BLaER1 (cell line): ENCODE data around the gene SLC16A4.

Experiments
- H3K27ac ChIP-seq: shearing (Covaris generic); formaldehyde crosslinking; 2 replicates; pipeline ENCODE4 v1.8.1; 2022
- H3K27me3 ChIP-seq: shearing (Covaris generic); formaldehyde crosslinking; 2 replicates; pipeline ENCODE4 v1.8.1; 2022
- H3K36me3 ChIP-seq: shearing (Covaris generic); formaldehyde crosslinking; 2 replicates; pipeline ENCODE4 v1.8.1; 2022
- H3K4me1 ChIP-seq: shearing (Covaris generic); formaldehyde crosslinking; 2 replicates; pipeline ENCODE4 v1.8.1; 2022
- H3K4me2 ChIP-seq: shearing (Covaris generic); formaldehyde crosslinking; 2 replicates; pipeline ENCODE4 v1.8.1; 2022
- H3K4me3 ChIP-seq: shearing (Covaris generic); formaldehyde crosslinking; 2 replicates; pipeline ENCODE4 v1.8.1; 2022
- H3K9ac ChIP-seq: shearing (Covaris generic); formaldehyde crosslinking; 2 replicates; pipeline ENCODE4 v1.8.1; 2022
- H3K9me3 ChIP-seq: shearing (Covaris generic); formaldehyde crosslinking; 2 replicates; pipeline ENCODE4 v1.8.1; 2022
- H4K20me1 ChIP-seq: shearing (Covaris generic); formaldehyde crosslinking; 2 replicates; pipeline ENCODE4 v1.8.1; 2022
- Cebpa-rat ChIP-seq: shearing (Covaris generic); IDR thresholded peaks from 2 replicates; pipeline ENCODE4 v1.8.1; 2022

The SLC16A4 gene

DNA sequence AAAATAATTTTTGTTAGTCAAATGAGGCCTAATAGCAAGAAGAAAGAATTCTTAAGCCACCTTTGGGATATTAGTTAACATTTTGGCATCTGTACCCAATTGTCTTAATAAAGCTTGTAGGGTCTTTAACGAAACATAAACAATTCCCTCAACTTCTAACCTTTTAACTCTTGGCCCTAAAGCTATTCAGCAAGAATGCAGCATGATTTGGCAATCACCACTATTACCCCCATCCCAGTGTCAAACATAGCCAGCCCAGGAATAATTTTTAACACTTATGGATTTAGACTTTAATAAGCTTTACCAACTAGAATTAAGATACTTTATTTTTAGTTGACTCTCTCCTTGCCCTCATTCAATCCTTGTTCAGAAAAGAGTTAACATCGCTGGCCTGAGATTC lies 2.5 kb upstream of the SLC16A4 start:
- H3K4me2 ChIP-seq, result no peak overlapping the region
- H3K4me1 ChIP-seq, result 0 out of 2 replicates have a peak, but pooled peaks cover 5% of the 10 kb centered on the region
- no peak overlapping the region for H3K9ac ChIP-seq
- H3K27ac ChIP-seq, result no peak overlapping the region
- peaks cover 16% of the 10 kb centered on the region for H3K9me3 ChIP-seq
- no peak for TF ChIP-seq Cebpa-rat
- no peaks in the 10 kb centered on the region for H3K27me3 ChIP-seq
- H3K36me3 ChIP-seq, result peaks cover 49% of the 10 kb centered on the region
- H3K4me3 ChIP-seq, result no peak overlapping the region
- H4K20me1 ChIP-seq, result no peaks in the 10 kb centered on the region

DNA sequence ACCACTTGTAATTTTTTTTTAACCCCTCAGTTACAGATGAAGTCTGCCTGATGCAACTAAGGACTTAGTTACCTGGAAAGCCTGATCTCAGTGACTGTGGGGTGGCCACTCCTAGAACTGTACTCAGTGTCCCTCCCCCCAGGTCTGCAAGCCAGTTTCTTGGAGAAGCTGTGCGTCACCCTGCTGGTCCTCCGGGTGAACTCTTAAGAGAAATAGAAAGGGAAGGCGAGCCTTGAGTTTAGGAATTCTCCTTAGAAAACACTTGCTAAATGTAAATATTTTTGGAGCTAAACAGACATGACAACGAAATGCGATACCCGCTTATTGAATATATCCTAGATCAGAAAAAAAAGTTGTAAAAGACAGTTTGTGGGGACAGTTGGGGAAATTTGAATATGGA lies 730 bp downstream of the SLC16A4 start:
- TF ChIP-seq Cebpa-rat, result no peak
- Histone ChIP-seq H3K27ac (no peak overlapping the region), H3K36me3 (peaks cover 25% of the 10 kb centered on the region), H3K9ac (no peak overlapping the region), H3K4me2 (no peak overlapping the region), H4K20me1 (no peaks in the 10 kb centered on the region), H3K9me3 (no peaks in the 10 kb centered on the region), H3K27me3 (no peaks in the 10 kb centered on the region), H3K4me1 (peaks cover 9% of the 10 kb centered on the region), H3K4me3 (no peak overlapping the region)

DNA sequence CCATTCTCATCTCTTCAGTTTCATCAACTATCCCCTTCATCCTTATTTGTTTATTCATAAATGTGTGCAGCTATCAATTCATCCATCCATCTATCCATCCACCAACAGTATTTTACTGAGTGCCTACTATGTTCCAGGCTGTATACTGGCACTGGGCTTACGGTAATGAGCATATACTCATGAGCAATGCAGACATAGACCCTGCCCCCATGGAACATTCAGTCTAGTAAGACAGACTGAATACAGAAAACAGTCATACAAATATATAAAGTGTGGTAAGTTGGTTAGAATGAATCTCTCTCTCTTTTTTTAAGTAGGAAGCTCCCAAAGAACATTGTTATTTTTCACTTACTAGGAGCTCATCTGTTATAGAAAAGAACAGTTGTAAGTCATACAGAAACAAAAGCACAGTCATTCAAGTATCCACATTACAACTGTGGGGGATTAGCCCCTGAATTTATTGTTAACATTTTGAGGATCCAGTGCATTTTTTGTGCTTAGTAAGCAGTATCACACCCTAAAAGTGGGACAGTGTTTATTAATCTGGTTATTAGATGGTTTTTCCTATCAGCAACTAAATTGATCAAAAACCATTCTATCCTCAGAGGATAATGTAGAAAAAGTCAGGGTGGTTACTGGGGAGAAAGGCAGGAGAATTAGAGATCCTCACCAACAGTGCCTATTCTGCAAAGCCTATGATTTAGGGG lies 3.6 kb downstream of the SLC16A4 start:
- H4K20me1 ChIP-seq, result no peaks in the 10 kb centered on the region

DNA sequence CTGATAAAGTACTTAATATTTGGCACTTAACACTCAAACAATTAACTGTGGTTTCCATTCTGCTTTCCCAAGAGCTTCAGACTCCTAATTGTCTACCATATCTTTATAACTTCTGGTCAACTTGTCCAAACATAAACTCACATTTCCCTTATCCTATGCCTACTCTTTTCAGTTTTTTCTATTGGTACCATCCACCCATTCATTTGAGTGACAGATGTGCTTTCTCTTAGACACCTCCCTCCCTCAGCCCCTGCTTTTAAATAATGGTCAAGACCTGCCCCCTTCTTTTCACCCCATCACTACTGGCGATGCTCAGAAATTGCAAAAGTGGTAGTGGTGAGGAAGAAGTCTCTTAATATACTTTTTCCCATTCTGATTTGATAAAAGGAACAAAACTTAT lies 5.5 kb downstream of the SLC16A4 start:
- Histone ChIP-seq H3K27me3 (no peaks in the 10 kb centered on the region), H3K36me3 (peaks cover 15% of the 10 kb centered on the region; the same call in 1 of the 2 replicates), H3K4me2 (peak overlapping the region; percentile 69), H3K27ac (no peak overlapping the region), H4K20me1 (no peaks in the 10 kb centered on the region), H3K4me1 (peaks cover 29% of the 10 kb centered on the region), H3K4me3 (no peak overlapping the region), H3K9ac (no peak overlapping the region), H3K9me3 (no peaks in the 10 kb centered on the region)
- TF ChIP-seq Cebpa-rat, result no peak

More for the DNA sequence above, 3.6 kb downstream of the SLC16A4 start:
- no peak overlapping the region for H3K27ac ChIP-seq
- no peak for TF ChIP-seq Cebpa-rat
- peaks cover 35% of the 10 kb centered on the region for H3K4me1 ChIP-seq
- peaks cover 8% of the 10 kb centered on the region; the same call in 1 of the 2 replicates for H3K36me3 ChIP-seq
- H3K4me2 ChIP-seq, result no peak overlapping the region
- H3K4me3 ChIP-seq, result no peak overlapping the region
- H3K9ac ChIP-seq, result no peak overlapping the region
- no peaks in the 10 kb centered on the region for H3K27me3 ChIP-seq
- no peaks in the 10 kb centered on the region for H3K9me3 ChIP-seq

DNA sequence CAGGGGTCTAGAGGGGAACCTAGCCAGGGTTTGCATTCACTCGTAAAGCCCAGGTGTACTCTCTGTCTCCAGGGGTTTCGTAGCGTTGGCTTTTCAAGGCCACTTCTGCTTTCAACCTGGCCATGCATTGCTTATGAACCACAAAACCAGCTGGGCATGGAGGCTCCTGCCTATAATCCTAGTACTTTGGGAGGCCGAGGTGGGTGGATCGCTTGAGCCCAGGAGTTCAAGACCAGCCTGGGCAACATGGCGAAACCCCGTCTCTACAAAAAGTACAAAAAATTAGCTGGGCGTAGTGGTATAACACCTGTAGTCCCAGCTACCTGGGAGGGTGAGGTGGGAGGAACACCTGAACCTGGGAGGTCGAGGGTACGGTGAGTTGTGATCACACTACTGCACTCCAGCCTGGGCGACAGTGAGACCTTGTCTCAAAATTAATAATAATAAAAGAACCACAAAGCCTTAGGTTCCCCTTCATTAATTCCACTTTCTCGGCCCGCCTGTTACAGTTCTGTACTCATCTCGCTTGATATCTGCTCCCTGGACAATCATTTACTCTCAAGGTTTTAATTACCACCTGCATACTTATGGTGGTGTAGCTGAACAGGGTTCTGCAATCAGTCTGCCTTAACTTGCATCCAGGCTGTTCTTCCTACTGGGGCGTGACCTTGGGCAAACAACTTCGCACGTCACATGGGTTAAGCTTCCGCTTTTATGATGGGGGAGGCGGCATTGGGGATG lies 6.1 kb downstream of the SLC16A4 start:
- Histone ChIP-seq H3K4me1 (peaks cover 34% of the 10 kb centered on the region), H3K9me3 (no peaks in the 10 kb centered on the region), H3K9ac (no peak overlapping the region), H3K36me3 (peaks cover 19% of the 10 kb centered on the region), H3K27ac (no peak overlapping the region), H3K4me2 (peak overlapping the region; percentile 69), H4K20me1 (no peaks in the 10 kb centered on the region), H3K4me3 (no peak overlapping the region), H3K27me3 (no peaks in the 10 kb centered on the region)
- TF ChIP-seq Cebpa-rat, result no peak

DNA sequence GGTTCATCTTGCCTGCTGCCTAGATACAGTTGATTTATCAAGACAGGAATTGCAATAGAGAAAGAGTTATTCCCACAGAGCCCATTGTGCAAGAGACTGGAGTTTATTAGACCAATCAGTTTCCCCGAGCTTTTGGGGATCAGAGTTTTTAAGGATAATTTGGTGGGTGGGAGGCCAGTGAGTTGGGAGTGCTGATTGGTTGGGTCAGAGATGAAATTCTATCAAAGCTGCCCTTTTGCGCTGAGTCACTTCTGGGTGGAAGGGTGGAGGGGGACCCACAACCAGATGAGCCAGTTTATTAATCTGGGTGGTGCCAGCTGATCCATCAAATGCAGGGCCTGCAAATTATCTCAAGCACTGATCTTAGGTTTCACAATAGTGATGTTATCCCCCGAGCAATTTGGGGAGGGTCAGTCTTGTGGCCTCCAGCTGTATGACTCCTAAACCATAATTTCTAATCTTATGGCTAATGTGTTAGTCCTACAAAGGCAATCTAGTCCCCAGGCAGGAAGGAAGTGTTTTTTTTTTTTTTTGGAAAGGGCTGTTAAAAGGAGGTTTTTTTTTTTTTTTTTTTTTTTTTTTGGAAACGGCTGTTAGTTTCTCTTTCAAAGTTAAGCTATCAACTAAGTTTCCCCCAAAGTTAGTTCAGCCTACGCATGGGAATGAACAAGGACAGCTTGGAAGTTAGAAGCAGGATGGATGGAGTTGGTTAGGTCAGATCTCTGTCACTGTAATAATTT lies 7.4 kb downstream of the SLC16A4 start:
- H3K4me1 ChIP-seq, result peaks cover 43% of the 10 kb centered on the region
- peak overlapping the region; percentile 69 for H3K4me2 ChIP-seq
- H3K27ac ChIP-seq, result peak overlapping the region; percentile 43
- peaks cover 32% of the 10 kb centered on the region for H3K36me3 ChIP-seq
- H3K27me3 ChIP-seq, result no peaks in the 10 kb centered on the region
- H3K4me3 ChIP-seq, result no peak overlapping the region
- TF ChIP-seq Cebpa-rat, result no peak
- H4K20me1 ChIP-seq, result no peaks in the 10 kb centered on the region
- H3K9me3 ChIP-seq, result no peaks in the 10 kb centered on the region
- H3K9ac ChIP-seq, result no peak overlapping the region

DNA sequence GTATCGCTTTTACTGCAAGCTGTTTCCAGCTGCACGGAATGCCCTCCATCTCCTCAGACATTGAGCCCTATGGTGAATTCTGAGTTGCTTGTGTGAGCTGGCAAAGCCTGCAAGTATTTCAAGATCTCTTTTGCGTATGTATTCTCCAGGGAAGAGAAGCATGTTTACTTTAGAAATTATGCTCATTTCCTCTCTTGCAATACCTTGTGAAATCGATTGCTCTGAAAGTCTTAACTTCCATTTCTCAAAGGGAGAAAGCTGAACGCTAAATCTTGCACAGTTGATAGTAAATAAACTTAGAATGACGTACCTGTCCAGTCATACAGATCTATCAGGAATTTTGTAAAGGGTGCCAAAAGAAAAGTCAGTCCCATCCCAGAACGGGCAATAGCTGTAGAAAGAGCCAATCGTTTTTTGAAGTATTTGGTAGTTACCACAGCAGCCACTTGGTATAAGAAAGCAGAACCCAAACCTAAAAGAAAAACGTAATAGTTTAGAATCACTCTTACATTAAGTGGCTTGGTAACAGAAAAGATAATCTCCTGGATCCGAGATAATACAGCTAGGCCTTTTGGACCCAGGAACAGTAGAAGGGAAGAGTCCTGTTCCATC lies 10.0 kb downstream of the SLC16A4 start:
- H3K36me3 ChIP-seq, result peaks cover 44% of the 10 kb centered on the region

DNA sequence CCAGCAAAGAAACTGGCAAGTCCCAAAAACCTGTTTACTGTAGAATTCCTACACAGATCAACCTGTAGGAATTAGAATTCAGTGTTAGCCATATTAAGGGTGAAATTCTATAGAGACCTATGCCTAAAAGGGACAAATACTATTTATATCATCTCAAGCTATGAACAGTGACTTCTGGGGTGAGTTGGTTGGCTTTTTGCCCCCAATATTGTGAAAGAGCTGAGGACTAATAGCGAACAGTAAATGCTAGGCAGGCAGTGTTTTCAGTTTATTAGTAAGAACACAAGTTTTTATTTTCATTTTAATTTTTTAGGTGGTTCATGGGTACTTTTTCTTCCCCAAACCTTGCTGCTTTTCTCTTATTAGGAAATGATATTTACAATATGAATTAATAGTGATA lies 15.3 kb downstream of the SLC16A4 start:
- Histone ChIP-seq H4K20me1 (peaks cover 14% of the 10 kb centered on the region), H3K36me3 (peaks cover 87% of the 10 kb centered on the region), H3K4me2 (no peak overlapping the region), H3K9me3 (no peaks in the 10 kb centered on the region), H3K9ac (no peak overlapping the region), H3K27me3 (no peaks in the 10 kb centered on the region), H3K27ac (no peak overlapping the region), H3K4me3 (no peak overlapping the region), H3K4me1 (peaks cover 26% of the 10 kb centered on the region)
- TF ChIP-seq Cebpa-rat, result no peak

More for the DNA sequence above, 10.0 kb downstream of the SLC16A4 start:
- H3K27ac ChIP-seq, result no peak overlapping the region
- TF ChIP-seq Cebpa-rat, result no peak
- no peak overlapping the region for H3K9ac ChIP-seq
- H3K4me3 ChIP-seq, result no peak overlapping the region
- no peaks in the 10 kb centered on the region for H3K27me3 ChIP-seq
- H3K4me1 ChIP-seq, result peaks cover 55% of the 10 kb centered on the region
- H4K20me1 ChIP-seq, result no peaks in the 10 kb centered on the region
- no peak overlapping the region for H3K4me2 ChIP-seq
- H3K9me3 ChIP-seq, result no peaks in the 10 kb centered on the region

DNA sequence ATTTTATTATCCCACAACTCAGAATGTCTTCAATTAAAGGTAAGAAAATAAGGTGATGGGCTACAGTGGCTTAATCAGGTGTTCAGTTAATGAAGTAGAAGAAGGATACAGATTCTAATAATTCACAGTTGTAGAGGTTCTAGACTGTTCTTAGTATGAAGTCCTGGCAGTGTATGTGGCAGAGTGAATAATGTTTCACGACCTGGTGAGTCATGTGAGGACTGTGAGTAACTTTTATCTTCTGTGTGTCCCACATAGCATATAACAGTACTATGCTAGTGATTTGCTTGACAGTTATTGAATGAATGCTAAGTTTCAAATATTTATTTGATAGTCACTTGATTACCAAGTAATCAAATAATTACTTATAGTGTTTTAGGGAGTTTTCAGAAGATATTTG lies 20.0 kb downstream of the SLC16A4 start:
- peaks cover 56% of the 10 kb centered on the region for H4K20me1 ChIP-seq
- H3K9me3 ChIP-seq, result no peaks in the 10 kb centered on the region
- no peaks in the 10 kb centered on the region for H3K27me3 ChIP-seq
- no peak overlapping the region for H3K4me3 ChIP-seq
- H3K36me3 ChIP-seq, result peaks cover 91% of the 10 kb centered on the region
- no peak overlapping the region for H3K4me2 ChIP-seq
- TF ChIP-seq Cebpa-rat, result no peak
- no peak overlapping the region for H3K27ac ChIP-seq
- no peaks in the 10 kb centered on the region for H3K4me1 ChIP-seq
- no peak overlapping the region for H3K9ac ChIP-seq
